Measurements from ENCODE around the gene ATP8B4. TPM values are rescaled to one million over a fixed set of nuclear protein-coding genes. Genes with fewer than 3 reads are reported as not detected.

ATP8B4 gene
- polyA plus RNA-seq, 1 donor: 4.4 TPM

GRCh38 chr15:50050986-50051743 lies 67.9 kb downstream of the ATP8B4 start:
- Histone ChIP-seq H3K4me1 (ENCODE audit: control insufficient read depth, insufficient read depth, low read length) (peaks cover 17% of the 10 kb centered on the region), H3K27ac (ENCODE audit: low read length) (peak overlapping the region; percentile 10), H3K27me3 (ENCODE audit: control insufficient read depth, insufficient read depth, low read length) (no peaks in the 10 kb centered on the region), H3K36me3 (ENCODE audit: control insufficient read depth, insufficient read depth, low read length) (no peaks in the 10 kb centered on the region), H3K4me3 (ENCODE audit: low read length) (no peak overlapping the region), H3K9me3 (ENCODE audit: control insufficient read depth, low read depth, low read length) (peaks cover 2% of the 10 kb centered on the region)
- no peak for DNase-seq
- 80% methylated on average over 1 of the region's 5 CpGs for WGBS (ENCODE audit: insufficient coverage, low lambda C conversion rate)

- DNase-seq: no peak
- Histone ChIP-seq H3K36me3 (ENCODE audit: control insufficient read depth, insufficient read depth, low read length) (no peaks in the 10 kb centered on the region), H3K27me3 (ENCODE audit: control insufficient read depth, insufficient read depth, low read length) (no peaks in the 10 kb centered on the region), H3K4me3 (ENCODE audit: low read length) (no peak overlapping the region), H3K27ac (ENCODE audit: low read length) (no peak overlapping the region), H3K4me1 (ENCODE audit: control insufficient read depth, insufficient read depth, low read length) (peaks cover 17% of the 10 kb centered on the region), H3K9me3 (ENCODE audit: control insufficient read depth, low read depth, low read length) (peaks cover 2% of the 10 kb centered on the region)
Observed at GRCh38 chr15:50049871-50050270, 69.2 kb downstream of the ATP8B4 start.

DNA sequence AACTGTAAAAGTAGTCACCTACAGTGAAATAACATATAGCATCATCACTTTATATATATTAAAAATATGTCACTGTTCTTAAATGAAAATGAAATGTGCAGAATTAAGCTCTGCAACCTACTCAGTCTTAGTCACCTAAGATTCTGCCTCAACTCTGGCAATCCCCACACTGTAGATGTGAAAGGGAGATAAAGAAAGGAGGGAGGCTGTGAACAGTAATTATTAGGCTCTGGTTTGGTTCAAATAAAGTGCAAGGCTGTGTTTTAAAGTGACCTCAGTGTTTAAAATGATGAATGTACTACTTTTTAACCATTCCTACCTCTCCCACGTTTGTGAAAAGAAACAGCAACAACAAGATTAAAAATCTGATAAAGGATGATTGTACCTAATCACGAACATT lies 72.2 kb downstream of the ATP8B4 start:
- Histone ChIP-seq H3K9me3 (ENCODE audit: control insufficient read depth, low read depth, low read length) (peaks cover 4% of the 10 kb centered on the region), H3K4me3 (ENCODE audit: low read length) (no peak overlapping the region), H3K27ac (ENCODE audit: low read length) (no peak overlapping the region), H3K27me3 (ENCODE audit: control insufficient read depth, insufficient read depth, low read length) (no peaks in the 10 kb centered on the region), H3K36me3 (ENCODE audit: control insufficient read depth, insufficient read depth, low read length) (no peaks in the 10 kb centered on the region), H3K4me1 (ENCODE audit: control insufficient read depth, insufficient read depth, low read length) (peaks cover 3% of the 10 kb centered on the region)
- 45% methylated on average over 2 of the region's 2 CpGs for WGBS (ENCODE audit: insufficient coverage, low lambda C conversion rate)
- DNase-seq: no peak

DNA sequence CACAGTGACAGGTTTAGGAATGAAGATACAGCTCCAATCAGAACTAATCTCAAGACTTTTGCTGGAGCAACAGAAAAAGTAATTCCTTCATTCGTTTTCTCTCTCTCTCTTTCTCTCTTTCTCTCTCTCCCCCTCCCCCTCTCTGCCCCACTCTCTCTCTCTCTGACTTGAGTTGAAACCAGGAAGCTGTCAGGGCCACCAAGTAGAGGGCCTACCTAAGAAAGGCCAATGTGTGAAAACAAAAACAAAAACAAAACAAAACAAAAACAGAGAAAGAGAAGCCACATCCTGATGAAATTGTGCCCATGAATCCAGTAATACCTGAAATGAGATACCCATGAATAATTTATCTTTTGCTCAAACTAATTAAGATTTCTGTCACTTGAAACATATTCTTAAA lies 72.9 kb downstream of the ATP8B4 start:
- no peaks in the 10 kb centered on the region for H3K4me1 ChIP-seq (ENCODE audit: control insufficient read depth, insufficient read depth, low read length)
- peaks cover 4% of the 10 kb centered on the region for H3K9me3 ChIP-seq (ENCODE audit: control insufficient read depth, low read depth, low read length)
- no peak overlapping the region for H3K27ac ChIP-seq (ENCODE audit: low read length)
- no peak overlapping the region for H3K4me3 ChIP-seq (ENCODE audit: low read length)
- no peaks in the 10 kb centered on the region for H3K27me3 ChIP-seq (ENCODE audit: control insufficient read depth, insufficient read depth, low read length)
- DNase-seq: no peak
- 67% methylated on average over 1 of the region's 1 CpG for WGBS (ENCODE audit: insufficient coverage, low lambda C conversion rate)
- no peaks in the 10 kb centered on the region for H3K36me3 ChIP-seq (ENCODE audit: control insufficient read depth, insufficient read depth, low read length)

DNA sequence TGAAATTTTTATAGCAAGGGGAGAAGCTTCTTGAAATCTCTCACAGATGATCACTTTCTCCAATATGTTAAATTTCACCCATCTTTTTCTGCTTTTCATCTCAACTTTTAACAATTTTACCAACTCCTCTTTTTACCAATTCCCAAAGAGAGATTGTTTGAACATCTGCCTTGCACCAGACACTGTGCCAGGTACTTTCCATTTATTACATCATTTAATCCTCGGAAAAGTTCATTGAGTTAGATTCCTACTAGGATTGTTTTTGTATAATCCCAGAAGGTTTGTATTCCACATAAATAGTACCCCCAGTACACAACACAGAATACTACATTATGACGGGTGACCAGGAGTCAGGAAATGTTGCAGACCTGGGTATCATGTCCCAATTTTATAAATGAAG lies 74.1 kb downstream of the ATP8B4 start:
- H3K4me3 ChIP-seq (ENCODE audit: low read length): no peak overlapping the region
- H3K27ac ChIP-seq (ENCODE audit: low read length): no peak overlapping the region
- no peaks in the 10 kb centered on the region for H3K27me3 ChIP-seq (ENCODE audit: control insufficient read depth, insufficient read depth, low read length)
- DNase-seq: no peak
- H3K9me3 ChIP-seq (ENCODE audit: control insufficient read depth, low read depth, low read length): peaks cover 4% of the 10 kb centered on the region
- WGBS (ENCODE audit: insufficient coverage, low lambda C conversion rate): 100% methylated on average over 1 of the region's 2 CpGs
- no peaks in the 10 kb centered on the region for H3K36me3 ChIP-seq (ENCODE audit: control insufficient read depth, insufficient read depth, low read length)
- no peaks in the 10 kb centered on the region for H3K4me1 ChIP-seq (ENCODE audit: control insufficient read depth, insufficient read depth, low read length)

- DNase-seq: no peak
- H3K27ac ChIP-seq (ENCODE audit: low read length): no peak overlapping the region
- H3K4me3 ChIP-seq (ENCODE audit: low read length): no peak overlapping the region
- no peaks in the 10 kb centered on the region for H3K4me1 ChIP-seq (ENCODE audit: control insufficient read depth, insufficient read depth, low read length)
- H3K27me3 ChIP-seq (ENCODE audit: control insufficient read depth, insufficient read depth, low read length): no peaks in the 10 kb centered on the region
- H3K36me3 ChIP-seq (ENCODE audit: control insufficient read depth, insufficient read depth, low read length): no peaks in the 10 kb centered on the region
- H3K9me3 ChIP-seq (ENCODE audit: control insufficient read depth, low read depth, low read length): peaks cover 4% of the 10 kb centered on the region
Observed at GRCh38 chr15:50044406-50044805, 74.6 kb downstream of the ATP8B4 start.

DNA sequence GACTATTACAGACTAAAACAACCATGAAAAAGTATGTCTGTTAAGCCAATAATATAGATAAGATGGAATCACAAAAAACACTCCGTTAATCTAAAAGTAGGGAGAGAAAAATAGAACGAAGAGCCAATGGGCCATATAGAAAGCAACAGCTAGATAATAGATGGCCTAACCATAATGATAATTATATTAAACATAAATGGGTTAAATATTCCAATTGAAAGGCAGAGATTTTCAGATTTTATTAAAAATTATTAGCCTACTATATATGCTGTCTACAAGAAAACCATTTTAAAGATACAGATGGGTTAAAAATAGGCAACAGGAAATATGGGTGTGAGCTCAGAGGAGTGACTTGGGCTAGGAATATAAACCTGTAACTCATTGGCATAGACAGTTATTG lies 76.3 kb downstream of the ATP8B4 start:
- peaks cover 4% of the 10 kb centered on the region for H3K9me3 ChIP-seq (ENCODE audit: control insufficient read depth, low read depth, low read length)
- no peaks in the 10 kb centered on the region for H3K27me3 ChIP-seq (ENCODE audit: control insufficient read depth, insufficient read depth, low read length)
- WGBS (ENCODE audit: insufficient coverage, low lambda C conversion rate): 100% methylated on average over 2 of the region's 2 CpGs
- H3K36me3 ChIP-seq (ENCODE audit: control insufficient read depth, insufficient read depth, low read length): no peaks in the 10 kb centered on the region
- no peaks in the 10 kb centered on the region for H3K4me1 ChIP-seq (ENCODE audit: control insufficient read depth, insufficient read depth, low read length)
- no peak overlapping the region for H3K4me3 ChIP-seq (ENCODE audit: low read length)
- no peak for DNase-seq
- no peak overlapping the region for H3K27ac ChIP-seq (ENCODE audit: low read length)

DNA sequence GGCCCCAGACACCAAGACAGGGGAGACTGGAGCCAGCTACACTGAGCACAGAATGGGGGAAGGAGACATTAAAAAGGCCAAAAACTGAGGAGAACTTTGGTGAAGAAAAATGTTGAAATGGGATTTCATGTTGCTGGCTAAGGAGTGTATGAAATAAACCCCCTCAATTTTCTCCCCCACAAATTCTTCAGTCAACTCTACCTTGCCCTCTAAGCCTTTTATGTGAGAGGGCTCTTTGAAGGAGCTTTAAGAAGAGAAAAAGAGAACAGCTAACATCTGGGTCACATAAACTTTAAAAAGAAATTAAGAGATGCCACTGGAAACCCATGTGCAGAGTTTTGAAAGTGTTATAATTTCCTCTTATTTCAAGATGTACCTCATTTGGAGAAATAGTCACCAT lies 88.6 kb downstream of the ATP8B4 start:
- Histone ChIP-seq H3K4me3 (ENCODE audit: low read length) (no peak overlapping the region), H3K36me3 (ENCODE audit: control insufficient read depth, insufficient read depth, low read length) (no peaks in the 10 kb centered on the region), H3K4me1 (ENCODE audit: control insufficient read depth, insufficient read depth, low read length) (no peaks in the 10 kb centered on the region), H3K27ac (ENCODE audit: low read length) (no peak overlapping the region), H3K9me3 (ENCODE audit: control insufficient read depth, low read depth, low read length) (no peaks in the 10 kb centered on the region), H3K27me3 (ENCODE audit: control insufficient read depth, insufficient read depth, low read length) (no peaks in the 10 kb centered on the region)
- DNase-seq: no peak

GRCh38 chr15:50028326-50028725 lies 90.7 kb downstream of the ATP8B4 start:
- Histone ChIP-seq H3K4me3 (ENCODE audit: low read length) (no peak overlapping the region), H3K36me3 (ENCODE audit: control insufficient read depth, insufficient read depth, low read length) (no peaks in the 10 kb centered on the region), H3K27me3 (ENCODE audit: control insufficient read depth, insufficient read depth, low read length) (no peaks in the 10 kb centered on the region), H3K4me1 (ENCODE audit: control insufficient read depth, insufficient read depth, low read length) (no peaks in the 10 kb centered on the region), H3K9me3 (ENCODE audit: control insufficient read depth, low read depth, low read length) (no peaks in the 10 kb centered on the region), H3K27ac (ENCODE audit: low read length) (no peak overlapping the region)
- no peak for DNase-seq

DNA sequence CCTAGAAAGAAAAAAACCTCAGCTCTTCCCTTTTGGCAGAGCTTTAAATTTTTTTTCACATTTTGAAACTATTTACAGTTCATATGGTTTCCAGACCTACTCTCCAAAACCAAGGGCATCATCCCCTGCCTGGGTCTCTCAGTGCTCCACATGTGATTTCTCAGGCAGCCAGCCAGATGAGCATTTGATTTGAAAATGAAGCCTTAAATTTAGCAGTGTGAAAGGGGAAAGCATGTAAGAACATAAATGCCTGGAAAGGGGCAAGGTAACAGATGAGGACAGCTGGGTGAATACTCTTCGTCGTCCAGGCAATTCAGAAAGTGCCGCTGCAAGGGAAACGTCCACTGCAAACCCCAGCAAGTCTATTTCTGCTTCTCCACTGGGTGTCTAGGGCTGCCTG lies 94.8 kb downstream of the ATP8B4 start:
- no peaks in the 10 kb centered on the region for H3K36me3 ChIP-seq (ENCODE audit: control insufficient read depth, insufficient read depth, low read length)
- no peaks in the 10 kb centered on the region for H3K9me3 ChIP-seq (ENCODE audit: control insufficient read depth, low read depth, low read length)
- WGBS (ENCODE audit: insufficient coverage, low lambda C conversion rate): no CpG with 5 or more reads among the region's 4 CpGs
- H3K27ac ChIP-seq (ENCODE audit: low read length): peak overlapping the region; percentile 8
- no peak overlapping the region for H3K4me3 ChIP-seq (ENCODE audit: low read length)
- H3K27me3 ChIP-seq (ENCODE audit: control insufficient read depth, insufficient read depth, low read length): no peaks in the 10 kb centered on the region
- no peaks in the 10 kb centered on the region for H3K4me1 ChIP-seq (ENCODE audit: control insufficient read depth, insufficient read depth, low read length)
- no peak for DNase-seq

GRCh38 chr15:50018491-50018890 lies 100.5 kb downstream of the ATP8B4 start:
- no peak for DNase-seq
- Histone ChIP-seq H3K27me3 (ENCODE audit: control insufficient read depth, insufficient read depth, low read length) (no peaks in the 10 kb centered on the region), H3K36me3 (ENCODE audit: control insufficient read depth, insufficient read depth, low read length) (no peaks in the 10 kb centered on the region), H3K4me1 (ENCODE audit: control insufficient read depth, insufficient read depth, low read length) (no peaks in the 10 kb centered on the region), H3K27ac (ENCODE audit: low read length) (no peak overlapping the region), H3K9me3 (ENCODE audit: control insufficient read depth, low read depth, low read length) (no peaks in the 10 kb centered on the region), H3K4me3 (ENCODE audit: low read length) (no peak overlapping the region)
- 93% methylated on average over 2 of the region's 5 CpGs for WGBS (ENCODE audit: insufficient coverage, low lambda C conversion rate)

All from large intestine (tissue), 3 donors.